Astrocyte (in vitro differentiated cells and primary cell): ENCODE measurements around the gene DTNB.

Experiments used
- EZH2 ChIP-seq: IDR thresholded peaks from 2 replicates; pipeline ENCODE4 v1.6.1; 2012; ENCODE audit warnings: mild to moderate bottlenecking, low read length, inconsistent platforms; ENCODE audit not compliant: insufficient read depth
- TF ChIP-seq, protein P1 (sequence below): IDR thresholded peaks from 2 replicates; pipeline ENCODE4 v1.5.1; 2011; ENCODE audit warnings: low read depth, mild to moderate bottlenecking, inconsistent platforms, low read length, moderate library complexity; ENCODE audit not compliant: insufficient read depth

DNA sequence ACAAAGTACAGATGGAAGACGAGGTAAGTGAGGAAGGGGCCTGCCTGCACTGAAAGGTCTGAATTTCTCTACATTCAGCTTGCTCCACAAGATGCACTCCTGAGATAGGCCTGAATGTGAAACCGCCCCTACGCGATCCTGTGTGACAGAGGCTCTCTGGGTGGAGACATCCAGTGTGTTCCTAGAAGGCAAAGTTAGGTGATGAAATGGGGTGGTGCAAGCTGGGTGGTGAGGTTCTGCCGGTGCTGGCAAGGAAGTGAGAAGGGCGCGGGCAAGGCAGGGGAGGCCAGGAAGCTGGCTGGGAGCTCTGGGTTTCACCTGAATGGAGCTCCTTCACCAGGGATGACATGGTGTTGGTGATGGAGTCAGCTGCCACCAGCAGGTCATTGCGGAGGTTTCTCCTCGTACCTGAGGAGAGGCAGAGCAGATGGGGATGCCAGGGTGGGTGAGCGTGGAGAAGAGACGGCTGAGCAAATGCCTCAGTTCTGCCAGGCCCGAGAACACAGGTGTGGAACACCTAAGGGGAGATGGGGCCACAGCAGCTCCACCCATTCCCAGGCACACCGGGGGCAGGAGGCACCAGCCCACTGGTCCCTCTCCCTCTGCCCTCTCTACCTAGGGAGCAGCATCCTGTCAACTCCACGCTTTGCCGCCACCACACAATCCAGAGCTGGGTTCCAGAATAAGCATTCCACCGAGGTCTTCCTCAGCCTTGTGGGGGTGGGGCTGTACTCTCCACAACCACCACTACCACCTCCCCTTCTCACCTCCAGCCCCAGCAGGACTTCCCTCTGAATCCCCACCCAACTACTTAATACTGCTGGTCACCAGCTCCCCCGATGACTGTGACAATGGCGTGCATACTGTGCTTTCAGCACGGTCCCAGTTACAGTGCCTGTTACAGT lies 286.2 kb downstream of the DTNB start:
- TF ChIP-seq, protein P1, sequence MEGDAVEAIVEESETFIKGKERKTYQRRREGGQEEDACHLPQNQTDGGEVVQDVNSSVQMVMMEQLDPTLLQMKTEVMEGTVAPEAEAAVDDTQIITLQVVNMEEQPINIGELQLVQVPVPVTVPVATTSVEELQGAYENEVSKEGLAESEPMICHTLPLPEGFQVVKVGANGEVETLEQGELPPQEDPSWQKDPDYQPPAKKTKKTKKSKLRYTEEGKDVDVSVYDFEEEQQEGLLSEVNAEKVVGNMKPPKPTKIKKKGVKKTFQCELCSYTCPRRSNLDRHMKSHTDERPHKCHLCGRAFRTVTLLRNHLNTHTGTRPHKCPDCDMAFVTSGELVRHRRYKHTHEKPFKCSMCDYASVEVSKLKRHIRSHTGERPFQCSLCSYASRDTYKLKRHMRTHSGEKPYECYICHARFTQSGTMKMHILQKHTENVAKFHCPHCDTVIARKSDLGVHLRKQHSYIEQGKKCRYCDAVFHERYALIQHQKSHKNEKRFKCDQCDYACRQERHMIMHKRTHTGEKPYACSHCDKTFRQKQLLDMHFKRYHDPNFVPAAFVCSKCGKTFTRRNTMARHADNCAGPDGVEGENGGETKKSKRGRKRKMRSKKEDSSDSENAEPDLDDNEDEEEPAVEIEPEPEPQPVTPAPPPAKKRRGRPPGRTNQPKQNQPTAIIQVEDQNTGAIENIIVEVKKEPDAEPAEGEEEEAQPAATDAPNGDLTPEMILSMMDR = no peak
- no peak for TF ChIP-seq EZH2
